Transverse colon (tissue), 4 donors: ENCODE measurements around the gene CNTNAP2. TPM values are rescaled to one million over a fixed set of nuclear protein-coding genes. Genes with fewer than 3 reads are reported as not detected.

Experiments used
- DNase-seq: peaks from one replicate; pipeline ENCODE4 v3.0.0-alpha.2; 2019
- H3K27ac ChIP-seq, 4 donors: fragments of 200-600 bp; sonication (generic); 2 replicates each; pipeline ENCODE4 v1.5.1; 2016 to 2018; ENCODE audit warnings: inconsistent platforms in 4 of 4
- H3K27me3 ChIP-seq: fragments of 200-600 bp; sonication (generic); 2 replicates; pipeline ENCODE4 v1.5.1; 2017; ENCODE audit warnings: inconsistent platforms
- H3K36me3 ChIP-seq, 4 donors: fragments of 200-600 bp; sonication (generic); 2 replicates each; pipeline ENCODE4 v1.5.1; 2017 to 2019; ENCODE audit warnings: inconsistent platforms in 4 of 4
- H3K4me1 ChIP-seq, 4 donors: fragments of 200-600 bp; sonication (generic); 2 replicates each; pipeline ENCODE4 v1.5.1; 2017 to 2020; ENCODE audit warnings: inconsistent platforms in 4 of 4
- H3K4me3 ChIP-seq, 4 donors: fragments of 200-600 bp; sonication (generic); 1 replicate in 1 of 4; 2 replicates in 3 of 4; pipeline versions ENCODE4 v1.5.1 to v1.6.1; 2017 to 2019; ENCODE audit warnings: inconsistent platforms in 4 of 4
- H3K9me3 ChIP-seq, 2 donors: fragments of 200-600 bp; sonication (generic); 2 replicates each; pipeline ENCODE4 v1.5.1; 2017 to 2019; ENCODE audit warnings: inconsistent platforms in 2 of 2
- EP300 ChIP-seq: sonication (generic); formaldehyde crosslinking; IDR thresholded peaks from one replicate; pipeline ENCODE4 v1.6.1; 2017; ENCODE audit warnings: antibody characterized with exemption, low read depth
- POLR2A ChIP-seq: fragments of 450-650 bp; IDR thresholded peaks from one replicate; pipeline ENCODE4 v1.6.1; 2016; ENCODE audit warnings: antibody characterized with exemption, mild to moderate bottlenecking, moderate library complexity
- POLR2AphosphoS5 ChIP-seq, 3 donors: sonication (generic); formaldehyde crosslinking; IDR thresholded peaks; one replicate each; pipeline ENCODE4 v1.6.1; 2016; ENCODE audit warnings: antibody characterized with exemption in 3 of 3
- WGBS, 2 donors: methylation state at CpG; one replicate each; pipeline ENCODE4 v1.1.5; 2018; ENCODE audit warnings: low coverage in 1 of 2; 5-methylcytosine and 5-hydroxymethylcytosine counted together
- in situ Hi-C, 4 donors: fragments of 200-750 bp; cut with MboI; loops; one replicate each; pipeline versions ENCODE4 v1.15.0 to v1.15.1; 2017; ENCODE audit warnings: low sequenced_read_pairs in 3 of 4, low pct_ligation_motif_present in 1 of 4, low pct_unique_long_range_greater_than_20kb in 1 of 4
- intact Hi-C: fragments of 100-400 bp; cut with DNase I; formaldehyde crosslinking; loops from one replicate; pipeline ENCODE4 v1.15.1; 2023; ENCODE audit warnings: low total_unique reads
- total RNA-seq, 4 donors: library from RNA; depleted of rRNA; stranded (reverse); fragments of >200 nt; gene quantifications; one replicate each; pipeline ENCODE4 v1.1.0, GENCODE V29; 2016
- TF ChIP-seq, protein P1 (sequence below), 5 experiments: fragments of 200-600 bp in 3 of 5; fragments of 450-650 bp in 2 of 5; sonication (generic) in 3 of 5; IDR thresholded peaks; 1 replicate in 2 of 5; 2 replicates in 3 of 5; pipeline ENCODE4 v1.5.1; 2016 to 2017; ENCODE audit warnings: antibody characterized with exemption in 5 of 5, inconsistent platforms in 3 of 5, mild to moderate bottlenecking in 2 of 5, moderate library complexity in 1 of 5

CNTNAP2 gene
- total RNA-seq, 4 donors from 2014 or later = 0.60 to 2.9 (median 2.4) TPM

DNA sequence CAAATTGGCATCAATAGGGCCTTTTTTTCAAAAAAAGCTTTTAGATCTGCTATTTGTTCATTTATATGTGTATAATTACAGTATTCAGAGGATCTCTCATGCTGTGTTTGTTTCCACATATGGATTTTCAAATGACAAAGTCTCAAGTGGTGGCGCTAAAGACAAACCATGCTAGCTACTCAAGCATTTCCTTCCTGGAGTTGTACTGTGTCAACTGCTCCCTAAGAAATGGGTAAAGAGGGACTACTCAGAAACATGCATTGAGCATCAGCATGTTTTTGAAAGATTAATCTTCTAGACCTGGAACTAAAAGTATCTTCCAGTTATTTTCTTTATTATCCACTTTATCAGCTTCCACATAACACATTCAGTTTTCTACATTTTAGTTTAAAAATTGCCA is 12.7 kb downstream of the CNTNAP2 start:
- no peak overlapping the region for H3K27ac ChIP-seq
- in situ Hi-C loops = no loop called here
- H3K4me3 ChIP-seq = no peak overlapping the region
- TF ChIP-seq, protein P1, sequence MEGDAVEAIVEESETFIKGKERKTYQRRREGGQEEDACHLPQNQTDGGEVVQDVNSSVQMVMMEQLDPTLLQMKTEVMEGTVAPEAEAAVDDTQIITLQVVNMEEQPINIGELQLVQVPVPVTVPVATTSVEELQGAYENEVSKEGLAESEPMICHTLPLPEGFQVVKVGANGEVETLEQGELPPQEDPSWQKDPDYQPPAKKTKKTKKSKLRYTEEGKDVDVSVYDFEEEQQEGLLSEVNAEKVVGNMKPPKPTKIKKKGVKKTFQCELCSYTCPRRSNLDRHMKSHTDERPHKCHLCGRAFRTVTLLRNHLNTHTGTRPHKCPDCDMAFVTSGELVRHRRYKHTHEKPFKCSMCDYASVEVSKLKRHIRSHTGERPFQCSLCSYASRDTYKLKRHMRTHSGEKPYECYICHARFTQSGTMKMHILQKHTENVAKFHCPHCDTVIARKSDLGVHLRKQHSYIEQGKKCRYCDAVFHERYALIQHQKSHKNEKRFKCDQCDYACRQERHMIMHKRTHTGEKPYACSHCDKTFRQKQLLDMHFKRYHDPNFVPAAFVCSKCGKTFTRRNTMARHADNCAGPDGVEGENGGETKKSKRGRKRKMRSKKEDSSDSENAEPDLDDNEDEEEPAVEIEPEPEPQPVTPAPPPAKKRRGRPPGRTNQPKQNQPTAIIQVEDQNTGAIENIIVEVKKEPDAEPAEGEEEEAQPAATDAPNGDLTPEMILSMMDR (IDR thresholded peaks at IDR 0.05) = no peak
- TF ChIP-seq POLR2A (no peak), EP300 (no peak), POLR2AphosphoS5 (IDR thresholded peaks at IDR 0.05) (no peak)
- WGBS, 2 donors = 31 to 48% methylated on average over 1 of the region's 1 CpG
- H3K9me3 ChIP-seq = no peaks in the 10 kb centered on the region
- no peaks in the 10 kb centered on the region for H3K27me3 ChIP-seq
- no peaks in the 10 kb centered on the region for H3K4me1 ChIP-seq
- H3K36me3 ChIP-seq = no peaks in the 10 kb centered on the region
- no peak for DNase-seq
- intact Hi-C loops = no loop called here

DNA sequence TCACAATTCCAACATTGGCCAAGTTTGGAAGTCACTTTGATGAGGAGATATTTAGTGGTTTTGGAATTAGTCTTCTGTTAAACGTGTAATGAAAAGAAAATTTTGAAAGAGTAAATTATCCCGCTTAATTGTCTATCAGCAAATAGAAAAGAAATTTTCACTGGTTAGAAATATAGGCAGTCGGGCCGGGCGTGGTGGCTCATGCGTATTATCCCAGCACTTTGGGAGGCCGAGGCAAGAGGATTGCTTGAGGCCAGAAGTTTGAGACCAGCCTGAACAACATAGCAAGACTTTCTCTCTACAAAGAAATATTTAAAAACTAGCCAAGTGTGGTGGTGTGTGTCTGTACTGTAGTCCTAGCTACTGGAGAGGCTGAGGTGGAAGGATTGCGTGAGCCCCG is 13.4 kb downstream of the CNTNAP2 start:
- Histone ChIP-seq H3K4me3 (no peak overlapping the region), H3K9me3 (no peaks in the 10 kb centered on the region), H3K27me3 (no peaks in the 10 kb centered on the region), H3K27ac (no peak overlapping the region), H3K4me1 (no peaks in the 10 kb centered on the region), H3K36me3 (no peaks in the 10 kb centered on the region)
- intact Hi-C loops (no loop called here), in situ Hi-C loops (no loop called here)
- WGBS, 2 donors = 85 to 89% methylated on average over 8 to 9 of the region's 9 CpGs
- DNase-seq = no peak
- no peak for TF ChIP-seq POLR2AphosphoS5 (IDR thresholded peaks at IDR 0.05)
- TF ChIP-seq POLR2A = no peak
- TF ChIP-seq, protein P1 (IDR thresholded peaks at IDR 0.05) = no peak
- TF ChIP-seq EP300 = no peak

DNA sequence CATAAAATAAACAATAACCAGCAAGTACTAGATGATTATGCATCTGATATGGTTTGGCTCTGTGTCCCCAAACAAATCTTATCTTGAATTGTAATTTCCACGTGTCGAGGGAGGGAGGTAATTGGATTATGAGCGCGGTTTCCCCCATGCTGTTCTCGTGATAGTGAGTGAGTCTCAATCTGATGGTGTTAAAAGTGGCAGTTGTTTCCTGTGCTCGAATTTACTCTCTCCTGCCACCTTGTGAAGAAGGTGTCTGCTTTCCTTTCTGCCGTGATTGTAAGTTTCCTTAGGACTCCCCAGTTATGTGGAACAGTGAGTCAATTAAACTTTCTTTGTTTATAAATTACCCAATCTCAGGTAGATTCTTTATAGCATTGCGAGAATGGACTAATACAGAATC is 15.1 kb downstream of the CNTNAP2 start:
- intact Hi-C loops (no loop called here), in situ Hi-C loops (no loop called here)
- Histone ChIP-seq H3K27ac (no peak overlapping the region), H3K27me3 (no peaks in the 10 kb centered on the region), H3K4me3 (no peak overlapping the region), H3K9me3 (no peaks in the 10 kb centered on the region), H3K36me3 (no peaks in the 10 kb centered on the region), H3K4me1 (no peaks in the 10 kb centered on the region)
- DNase-seq = no peak
- WGBS, 2 donors = 75 to 80% methylated on average over 8 of the region's 8 CpGs
- TF ChIP-seq EP300 (no peak), POLR2A (no peak), POLR2AphosphoS5 (IDR thresholded peaks at IDR 0.05) (no peak)

DNA sequence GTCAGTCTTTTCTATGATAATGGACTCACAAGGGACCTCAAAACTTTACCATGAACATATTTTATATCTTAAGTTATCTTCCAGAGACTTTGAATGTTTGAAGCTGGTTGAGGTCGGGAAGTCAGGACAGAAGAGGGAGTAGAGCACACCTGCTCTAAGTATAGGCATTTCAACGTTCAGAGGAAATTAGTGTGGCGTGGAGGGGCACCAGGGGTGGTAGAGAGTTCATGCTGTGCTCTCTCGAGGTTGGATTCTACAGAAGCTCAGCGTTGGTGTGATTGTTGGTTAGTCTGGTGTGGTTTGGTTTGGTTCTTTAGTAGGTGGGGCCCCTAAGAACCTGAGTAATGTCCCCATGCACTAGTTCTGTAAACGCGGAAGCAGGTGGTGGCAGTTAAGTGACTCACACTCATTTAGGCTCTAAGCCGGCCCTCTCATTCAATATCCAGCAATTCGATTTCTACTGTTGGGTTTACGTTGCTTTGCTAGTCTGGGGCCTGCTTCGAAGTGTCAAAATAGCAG is 19.8 kb downstream of the CNTNAP2 start:
- Histone ChIP-seq H3K27ac (no peak overlapping the region), H3K36me3 (no peaks in the 10 kb centered on the region), H3K4me3 (no peak overlapping the region), H3K4me1 (no peaks in the 10 kb centered on the region), H3K27me3 (no peaks in the 10 kb centered on the region), H3K9me3 (no peaks in the 10 kb centered on the region)
- intact Hi-C loops = no loop called here
- in situ Hi-C loops = no loop called here
- DNase-seq = no peak
- TF ChIP-seq, protein P1 (IDR thresholded peaks at IDR 0.05) = no peak
- no peak for TF ChIP-seq EP300
- TF ChIP-seq POLR2AphosphoS5 (IDR thresholded peaks at IDR 0.05) = no peak
- no peak for TF ChIP-seq POLR2A
- WGBS, 2 donors = 71 to 72% methylated on average over 5 to 11 of the region's 11 CpGs

DNA sequence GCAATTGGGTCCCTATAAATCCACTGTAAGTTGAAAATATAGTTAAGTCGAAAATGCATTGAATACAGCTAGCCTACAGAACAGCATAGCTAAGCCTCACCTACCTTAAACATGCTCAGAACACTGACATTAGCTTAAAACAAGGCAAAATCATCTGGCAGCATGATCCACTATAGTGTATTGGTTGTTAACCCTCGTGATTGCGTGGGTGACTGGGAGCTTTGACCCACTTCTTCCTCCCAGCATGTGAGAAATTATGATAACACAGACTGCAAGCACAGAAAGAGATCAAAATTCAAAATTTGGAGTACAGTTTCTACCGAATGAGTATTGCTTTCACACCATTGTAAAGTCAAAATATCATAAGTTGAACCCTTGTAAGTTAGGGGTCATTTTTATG is 22.3 kb downstream of the CNTNAP2 start:
- no peak overlapping the region for H3K27ac ChIP-seq
- no peaks in the 10 kb centered on the region for H3K4me1 ChIP-seq
- H3K4me3 ChIP-seq = no peak overlapping the region
- no peaks in the 10 kb centered on the region for H3K36me3 ChIP-seq
- intact Hi-C loops (no loop called here), in situ Hi-C loops (no loop called here)
- no peak for DNase-seq
- no peaks in the 10 kb centered on the region for H3K9me3 ChIP-seq
- 52 to 57% methylated on average over 4 of the region's 4 CpGs for WGBS, 2 donors
- no peak for TF ChIP-seq POLR2A
- TF ChIP-seq EP300 = no peak
- TF ChIP-seq, protein P1 (IDR thresholded peaks at IDR 0.05) = no peak
- no peaks in the 10 kb centered on the region for H3K27me3 ChIP-seq
